NK-92 treated with Interleukin-12 subunit alpha and Interleukin-12 subunit beta, amount 100 ng/mL, for 24 hours (cell line): ENCODE results near the gene FAM43A.
A peak's percentile ranks its signal among the peaks of the same experiment; 100 is the strongest.

Source experiments
- DNase-seq: peaks from one replicate; lab custom pipeline; 2025; lab: John Stamatoyannopoulos, UW

Gene FAM43A, protein sequence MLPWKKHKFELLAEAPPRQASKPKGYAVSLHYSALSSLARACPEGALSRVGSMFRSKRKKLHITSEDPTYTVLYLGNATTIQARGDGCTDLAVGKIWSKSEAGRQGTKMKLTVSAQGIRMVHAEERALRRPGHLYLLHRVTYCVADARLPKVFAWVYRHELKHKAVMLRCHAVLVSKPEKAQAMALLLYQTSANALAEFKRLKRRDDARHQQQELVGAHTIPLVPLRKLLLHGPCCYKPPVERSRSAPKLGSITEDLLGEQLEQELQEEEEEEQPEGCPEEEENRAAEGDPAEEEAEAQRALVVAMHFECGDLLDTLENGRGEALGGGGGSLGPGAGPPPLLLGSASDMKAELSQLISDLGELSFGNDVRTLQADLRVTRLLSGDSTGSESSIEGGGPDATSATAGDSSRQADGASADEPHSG

DNA sequence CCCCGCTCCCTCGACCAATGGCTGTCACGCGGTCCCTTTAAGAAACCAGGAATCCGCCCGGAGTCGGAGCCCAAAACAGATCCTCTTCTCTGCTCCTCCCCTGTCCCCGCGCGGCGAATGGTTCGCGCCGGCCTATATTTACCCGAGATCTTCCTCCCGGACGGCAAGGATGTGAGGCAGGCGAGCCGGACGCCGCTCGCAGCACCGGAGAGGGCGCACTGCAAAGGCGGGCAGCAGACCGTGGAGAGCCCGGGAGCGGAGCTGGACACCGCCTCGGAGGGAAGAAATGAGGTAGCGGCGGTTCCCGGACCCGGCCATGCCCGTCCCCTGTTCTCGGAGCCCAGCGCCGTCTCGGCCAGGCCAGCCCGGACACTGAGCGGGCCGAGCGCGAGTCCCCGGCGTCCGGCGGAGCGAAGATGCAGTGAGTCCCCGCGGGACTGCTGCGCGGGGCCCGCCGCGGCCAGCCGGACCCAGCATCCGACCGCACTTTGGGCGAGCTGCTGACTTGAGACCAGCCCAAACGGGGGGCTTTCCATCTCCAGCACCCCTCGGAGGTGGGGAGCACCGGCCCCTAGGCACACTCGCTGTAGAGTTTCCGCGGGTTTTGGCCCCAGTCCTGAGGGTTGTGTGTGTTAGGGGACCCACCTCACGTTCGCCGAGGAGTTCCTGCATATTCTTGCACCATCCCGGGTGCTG lies at the start of gene FAM43A:
Gene FAM43A, plus strand, starts transcription at position 166 of the 696 bp plus-strand sequence. CDS start 944 bp downstream, outside the sequence.
- no peak for DNase-seq

DNA sequence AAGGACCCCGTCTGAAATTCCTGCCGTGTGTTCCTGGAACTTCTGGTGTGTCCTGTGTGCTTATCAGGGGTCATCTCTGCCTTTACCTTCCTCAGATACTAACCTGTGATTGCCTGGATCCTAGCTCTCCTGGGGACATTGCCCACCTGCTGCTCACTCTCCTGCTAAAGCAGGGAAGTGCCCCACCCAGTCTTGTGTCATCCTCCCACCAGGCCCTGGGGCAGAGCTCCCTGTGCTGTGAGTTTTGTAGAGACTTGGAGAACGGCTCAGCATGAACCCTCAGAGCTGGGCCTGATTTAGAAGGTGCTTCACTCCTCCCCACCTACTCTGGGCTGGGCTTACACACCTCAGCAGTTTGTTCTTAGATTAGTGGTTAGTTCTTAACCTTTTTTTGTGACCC lies 48.6 kb upstream of the FAM43A start:
- DNase-seq: no peak

DNA sequence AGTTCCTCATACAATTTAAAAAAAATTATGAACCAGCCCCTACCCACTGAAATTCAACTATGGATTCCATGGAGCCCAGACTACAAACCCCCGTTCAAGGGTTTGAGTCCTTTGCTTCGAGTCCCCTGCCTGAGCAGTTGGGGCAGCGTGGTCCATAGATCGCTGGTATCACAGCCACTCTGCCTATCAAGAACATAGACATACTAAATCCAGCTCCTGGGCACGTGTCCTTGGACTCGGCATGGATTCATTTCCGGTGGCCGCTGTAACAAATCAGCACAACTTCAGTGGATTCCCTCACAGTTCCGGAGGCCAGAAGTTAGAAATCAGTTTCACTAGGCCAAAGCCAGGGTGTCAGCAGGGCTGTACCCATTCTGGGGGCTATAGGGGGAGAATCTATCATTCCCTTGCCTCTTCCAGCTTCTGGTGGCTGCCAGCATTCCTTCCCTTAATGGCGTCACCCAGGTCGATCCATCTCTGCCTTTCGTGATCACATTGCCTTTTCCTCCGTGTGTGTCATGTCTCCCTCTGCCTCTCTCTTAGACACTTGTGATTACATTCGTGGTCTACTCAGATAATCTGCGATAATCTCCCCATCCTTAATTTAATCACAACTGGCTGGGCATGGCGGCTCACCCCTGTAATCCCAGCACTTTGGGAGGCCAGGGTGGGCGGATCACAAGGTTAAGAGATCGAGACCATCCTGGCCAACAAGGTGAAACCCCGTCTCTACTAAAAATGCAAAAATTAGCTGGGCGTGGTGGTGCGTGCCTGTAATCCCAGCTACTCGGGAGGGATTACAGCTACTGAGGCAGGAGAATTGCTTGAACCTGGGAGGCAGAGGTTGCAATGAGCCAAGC lies 47.9 kb upstream of the FAM43A start:
- DNase-seq: no peak

DNA sequence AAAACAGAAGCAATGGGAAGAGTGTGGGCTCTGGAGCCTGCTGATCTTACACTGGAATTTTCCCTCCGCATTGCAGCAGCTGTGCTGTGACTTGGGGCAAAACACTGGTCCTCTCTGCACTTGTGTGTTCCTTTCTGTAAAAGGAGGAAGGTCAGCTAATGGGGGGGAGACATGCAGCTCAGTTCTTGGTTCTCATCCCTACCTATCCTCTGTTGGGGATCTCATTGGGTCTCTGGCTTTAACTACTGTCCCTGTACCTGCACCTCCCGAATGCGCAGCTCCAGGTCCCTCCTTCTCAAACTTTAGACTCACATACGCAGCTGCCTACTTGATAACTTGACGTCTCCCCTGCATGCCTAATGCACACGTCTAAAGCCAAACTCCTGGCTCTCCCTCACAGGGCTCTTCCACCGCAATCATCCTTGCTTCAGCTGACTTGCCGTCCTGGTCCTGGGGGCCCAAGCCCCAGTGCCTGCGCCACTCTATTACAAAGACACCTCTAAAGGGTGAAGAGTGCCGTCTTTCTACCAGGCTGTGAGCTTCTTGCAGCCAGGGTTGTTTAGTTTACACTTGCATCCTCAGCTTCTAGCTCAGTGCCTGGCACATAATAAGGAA lies 46.6 kb upstream of the FAM43A start:
- DNase-seq: no peak

DNA sequence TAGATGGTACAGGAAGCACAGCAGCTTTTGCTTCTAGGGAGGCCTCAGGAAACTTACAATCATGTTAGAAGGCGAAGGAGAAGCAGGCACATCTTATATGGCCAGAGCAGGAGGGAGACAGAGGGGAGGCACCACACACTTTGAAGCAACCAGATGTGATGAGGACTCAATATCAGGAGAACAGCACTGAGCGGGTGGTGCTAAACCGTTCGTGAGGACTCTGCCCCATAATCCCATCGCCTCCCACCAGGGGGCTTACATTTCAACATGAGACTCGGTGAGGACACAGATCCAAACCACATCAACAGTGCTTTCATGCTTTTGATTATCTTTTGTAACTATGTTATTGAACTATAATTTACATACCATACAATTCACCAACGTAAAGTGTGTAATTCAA lies 44.9 kb upstream of the FAM43A start:
- no peak for DNase-seq

DNA sequence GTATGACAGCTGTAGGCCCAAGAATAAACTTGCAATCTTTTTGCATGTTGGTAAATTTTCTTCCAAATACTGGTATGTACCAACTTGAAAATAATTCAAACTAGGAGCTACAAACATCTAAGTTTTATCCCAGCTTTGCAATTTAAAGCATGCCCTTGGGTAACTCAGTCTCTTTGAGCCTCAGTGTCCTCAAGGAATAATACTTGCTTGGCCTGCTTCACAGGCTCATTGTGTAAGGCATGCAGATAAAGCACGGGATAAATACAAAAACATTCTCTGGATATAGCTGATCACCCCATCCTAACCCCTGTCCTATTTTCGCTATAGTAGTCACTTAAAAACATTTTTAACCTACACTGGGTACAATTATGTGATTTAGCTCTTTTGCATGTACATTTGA lies 42.9 kb upstream of the FAM43A start:
- no peak for DNase-seq

DNA sequence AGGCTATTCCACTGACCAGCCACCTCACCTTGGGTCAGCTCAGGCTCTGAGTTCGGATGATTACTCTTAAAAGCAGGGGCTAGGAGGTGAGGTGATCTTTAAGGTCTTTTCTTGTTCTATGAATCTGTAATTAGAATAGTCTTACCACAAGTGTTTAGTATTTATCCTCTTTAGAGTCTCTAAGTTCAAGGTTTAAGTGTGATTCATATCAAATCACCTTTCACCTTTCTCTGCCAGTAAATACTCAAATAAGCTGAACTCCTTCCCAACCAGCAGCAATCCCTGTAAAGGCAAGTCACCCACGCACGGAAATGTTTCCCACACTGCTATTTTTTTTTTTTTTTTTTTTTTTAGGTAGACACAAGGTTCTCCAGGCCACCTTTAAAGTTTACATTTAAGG lies 37.9 kb upstream of the FAM43A start:
- DNase-seq: no peak

DNA sequence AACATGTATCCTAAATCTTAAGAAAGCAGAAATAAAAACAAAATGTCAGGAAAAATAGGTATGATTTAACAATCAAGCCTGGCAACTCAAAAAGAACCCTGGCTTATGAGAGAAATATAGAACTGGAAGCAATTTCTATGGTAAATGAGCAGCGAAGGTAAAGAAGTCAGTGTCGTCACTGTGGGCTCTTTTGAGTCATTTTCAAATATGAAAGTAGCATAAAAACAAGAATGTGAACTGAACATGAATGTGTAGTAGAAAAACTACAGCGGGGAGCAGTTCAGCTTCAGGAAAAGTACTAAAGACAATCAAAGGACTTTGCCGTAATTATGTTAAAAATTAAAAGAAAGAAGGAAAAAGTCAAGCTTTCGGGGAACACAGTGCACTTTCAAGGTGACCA lies 31.2 kb upstream of the FAM43A start:
- no peak for DNase-seq

DNA sequence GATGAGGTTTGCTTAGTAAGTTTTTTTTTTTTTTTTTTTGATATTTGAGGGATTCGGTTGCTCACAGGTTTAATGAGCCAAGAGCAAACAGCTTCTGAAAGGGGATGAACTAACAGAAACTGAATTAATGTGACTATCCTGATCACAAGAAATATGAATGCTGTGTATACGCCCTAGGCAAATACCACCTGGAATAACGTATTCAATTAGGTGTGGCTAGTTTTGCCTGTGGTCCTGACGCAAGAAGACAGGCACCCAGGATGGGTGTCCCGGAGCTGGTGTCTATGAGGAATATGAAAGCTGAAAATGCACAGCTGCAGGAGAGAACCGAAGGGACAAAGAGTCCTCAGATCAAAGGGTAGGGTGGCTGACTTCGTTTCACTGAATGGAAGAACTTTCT lies 28.2 kb upstream of the FAM43A start:
- no peak for DNase-seq

DNA sequence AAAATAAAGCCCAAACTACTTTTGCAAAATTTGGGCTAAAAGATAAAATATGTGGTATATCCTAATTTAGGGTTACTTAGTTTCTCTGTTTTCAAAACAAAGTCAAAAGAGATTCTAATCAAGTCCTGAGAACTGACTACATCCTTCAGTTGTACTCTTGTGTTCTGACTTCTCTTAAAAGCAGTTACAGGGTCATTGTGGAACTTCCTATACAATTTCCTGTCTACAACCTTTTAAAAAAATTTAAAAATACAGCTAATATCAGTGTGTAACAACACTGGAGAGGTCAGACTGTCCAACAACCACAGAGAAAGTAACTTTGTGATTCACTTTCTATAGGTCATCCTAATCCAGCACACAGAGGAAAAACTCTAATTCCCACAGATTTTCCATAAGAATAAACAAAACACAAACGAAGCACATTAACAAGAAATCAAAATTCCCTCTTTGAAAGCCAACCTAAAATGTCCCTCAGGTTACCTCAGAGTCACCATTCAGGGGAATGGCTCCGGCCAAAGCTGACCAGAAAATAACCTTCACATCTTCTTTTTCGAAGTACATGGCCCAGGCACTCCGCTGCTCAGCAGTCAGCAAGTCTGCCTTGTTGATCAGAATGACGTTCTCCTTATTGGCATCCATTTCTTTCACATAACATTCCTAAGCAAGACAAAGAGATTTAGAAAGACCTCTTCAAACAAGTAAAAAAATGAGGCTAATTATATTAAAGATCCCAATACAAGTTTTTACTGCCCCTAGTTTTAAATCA lies 27.0 kb upstream of the FAM43A start:
- DNase-seq: no peak

DNA sequence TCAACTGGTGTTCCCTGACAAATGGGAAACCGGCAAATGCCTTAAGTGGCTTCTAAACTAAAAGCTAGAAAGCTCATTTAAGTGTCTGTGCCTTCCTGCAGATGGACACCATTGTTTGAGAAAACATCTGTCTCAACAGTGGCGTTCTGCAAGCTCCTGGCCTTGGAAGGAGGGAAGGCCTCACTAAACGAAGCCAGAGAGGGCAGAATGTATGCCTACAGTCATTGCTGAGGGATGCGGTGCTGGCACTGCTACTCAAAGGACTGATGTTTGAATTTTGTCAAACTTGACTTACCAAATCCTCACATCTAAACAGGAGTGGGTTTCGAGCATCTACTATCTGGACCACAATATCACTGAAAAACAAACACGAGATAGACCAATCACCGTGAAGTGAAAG lies 25.9 kb upstream of the FAM43A start:
- DNase-seq: no peak

DNA sequence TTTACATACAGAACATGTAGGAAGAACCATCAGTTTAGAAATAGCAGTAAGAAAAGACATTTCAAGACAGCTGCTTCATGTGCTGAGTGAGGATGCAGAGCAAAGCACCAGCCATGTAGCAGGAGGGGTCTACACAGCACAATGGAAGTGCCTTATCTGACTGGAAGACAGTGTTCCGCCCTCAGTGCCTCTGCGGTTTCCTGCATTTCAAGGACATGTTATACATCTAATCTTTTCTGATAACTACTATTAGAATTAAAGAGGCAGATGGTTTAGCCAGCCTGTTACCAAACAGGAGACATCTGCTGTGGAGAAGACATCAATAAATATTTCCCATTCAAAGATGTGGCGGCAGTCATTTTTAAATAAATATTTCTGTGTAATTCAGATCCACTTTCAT lies 24.3 kb upstream of the FAM43A start:
- DNase-seq: no peak

DNA sequence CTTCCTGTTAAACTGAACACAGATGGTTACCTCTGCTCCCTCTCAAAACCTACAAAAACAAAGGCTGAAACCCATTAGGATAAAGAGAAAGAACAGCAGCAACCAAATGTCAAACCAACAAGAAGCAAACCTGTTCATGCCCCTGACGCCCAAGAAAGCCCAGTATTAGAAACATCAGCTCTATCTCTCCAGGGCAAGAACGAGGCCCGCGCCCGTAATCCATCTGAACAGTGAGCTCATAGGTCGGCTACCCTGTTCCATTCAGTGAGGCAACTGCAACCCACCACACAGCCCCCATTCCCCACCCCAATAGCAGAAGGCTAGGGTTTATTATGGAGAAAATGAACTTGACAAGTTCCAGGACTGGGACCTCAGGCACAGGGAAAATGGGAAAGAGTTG lies 23.7 kb upstream of the FAM43A start:
- DNase-seq: no peak

DNA sequence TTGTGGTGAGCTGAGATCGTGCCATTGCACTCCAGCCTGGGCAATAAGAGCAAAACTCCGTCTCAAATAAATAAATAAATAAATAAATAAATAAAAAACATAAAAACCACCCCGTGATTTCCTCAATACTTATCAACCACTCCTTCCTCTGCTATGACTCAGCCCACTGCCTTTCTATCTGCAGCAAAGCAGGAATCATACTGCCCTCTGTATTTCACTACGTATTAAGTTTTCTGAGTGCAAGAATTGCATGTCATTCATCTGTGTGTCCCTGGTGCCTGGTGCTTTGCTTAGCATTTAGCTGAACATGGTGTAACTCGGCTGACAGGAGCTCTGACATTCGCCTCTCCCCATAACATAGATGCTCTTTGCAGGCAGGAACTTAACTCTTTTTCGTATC lies 20.8 kb upstream of the FAM43A start:
- DNase-seq: no peak

DNA sequence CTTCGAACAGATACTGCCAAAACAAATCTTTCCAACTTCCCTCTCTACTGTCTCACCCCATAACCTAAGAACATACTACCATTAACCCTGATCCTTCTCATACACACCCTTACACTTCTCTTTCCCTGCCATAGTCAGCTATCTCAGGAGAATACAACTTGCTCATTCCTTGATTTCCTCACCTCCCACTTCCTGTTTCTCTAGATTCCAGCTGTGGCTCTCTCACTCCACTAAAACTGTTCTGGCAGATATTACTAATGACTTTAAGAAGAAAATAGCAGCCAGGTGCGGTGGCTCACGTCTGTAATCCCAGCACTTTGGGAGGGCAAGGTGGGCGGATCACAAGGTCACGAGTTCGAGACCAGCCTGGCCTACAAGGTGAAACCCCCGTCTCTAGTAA lies 18.3 kb upstream of the FAM43A start:
- DNase-seq: no peak

DNA sequence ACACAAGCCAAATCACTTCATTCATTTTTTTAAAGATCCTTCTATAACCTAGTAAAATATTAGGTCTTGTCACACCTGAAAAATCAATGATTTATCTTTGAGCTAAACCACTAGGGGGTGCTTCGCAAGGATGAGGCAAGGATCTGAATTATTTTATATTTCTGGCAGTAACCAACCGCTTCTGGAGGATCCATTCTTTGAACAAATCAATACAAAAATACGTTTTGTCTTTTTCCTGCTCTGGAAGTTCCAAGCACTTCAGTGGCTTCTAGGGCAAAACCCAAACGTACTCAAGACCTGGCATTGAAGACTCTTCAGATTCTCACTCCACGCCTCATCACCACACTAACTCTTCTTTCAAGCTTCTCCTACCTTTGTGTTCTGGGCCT lies 14.2 kb upstream of the FAM43A start:
- DNase-seq: no peak

DNA sequence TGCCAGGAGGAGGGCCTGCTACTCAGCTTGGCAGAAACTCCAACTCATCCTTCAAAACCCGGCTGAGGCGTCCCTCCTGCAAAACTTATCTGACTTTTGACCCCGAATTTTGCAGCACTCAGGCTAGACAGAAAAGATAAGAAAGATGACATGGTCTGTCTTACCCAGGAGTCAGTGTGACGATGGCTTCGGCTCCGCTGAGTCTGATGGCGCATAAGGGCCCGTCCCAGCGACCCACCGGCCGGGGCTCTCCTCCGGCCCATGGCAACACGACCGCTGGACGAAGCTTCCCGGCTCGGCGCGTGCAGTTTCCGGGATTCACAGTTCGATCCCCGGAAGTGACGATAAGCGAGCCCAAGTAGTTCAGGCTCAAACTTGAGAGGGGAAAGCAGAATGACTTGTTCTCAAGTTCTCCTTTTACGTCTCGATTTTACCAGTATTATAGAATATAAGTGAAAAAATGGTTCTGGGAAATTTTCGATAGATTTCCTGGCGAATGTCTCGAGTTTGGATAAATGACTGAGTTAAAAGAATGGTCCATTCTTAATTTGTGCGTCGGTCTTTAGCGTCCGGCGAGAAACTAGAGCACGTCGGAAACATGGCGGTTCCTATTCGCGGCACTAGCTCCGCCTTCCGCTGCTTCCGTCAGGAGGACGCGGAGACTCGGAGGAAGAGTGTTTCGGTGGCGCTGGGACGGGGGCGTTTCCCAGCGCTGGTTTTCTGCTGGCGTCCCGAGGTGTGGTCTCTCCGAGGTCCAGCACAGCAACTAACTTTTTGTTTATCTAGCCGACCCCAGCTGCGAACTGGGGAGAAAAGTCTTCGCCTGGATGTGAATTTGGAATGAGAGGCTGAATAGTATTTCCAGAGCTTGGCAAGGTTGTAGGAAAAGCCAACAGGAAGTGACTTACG lies 13.5 kb upstream of the FAM43A start, which contains the start of gene LSG1:
Gene LSG1, minus strand, starts transcription at position 292 of the 909 bp plus-strand sequence. Its CDS starts 29 bp downstream, at position 263.
- DNase-seq: peak; percentile 85

DNA sequence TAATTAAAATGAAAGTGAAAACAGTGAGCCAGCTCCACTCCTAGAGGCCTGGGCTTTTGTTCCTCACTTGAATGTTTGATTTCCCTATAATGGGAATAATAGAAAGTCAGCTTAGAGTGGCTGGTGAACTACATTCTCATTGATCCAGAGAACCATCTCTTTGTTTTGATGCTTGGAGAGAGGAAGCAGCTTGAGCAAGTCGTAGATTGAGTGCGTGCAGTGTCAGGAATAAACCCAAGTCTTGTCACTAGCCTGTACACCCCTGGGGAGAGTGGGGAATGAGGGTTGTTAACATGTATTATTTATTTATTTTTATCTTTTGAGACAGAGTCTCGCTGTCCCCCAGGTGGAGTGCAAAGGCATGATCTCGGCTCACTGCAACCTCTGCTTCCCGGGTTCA lies 12.8 kb upstream of the FAM43A start:
- DNase-seq: no peak

DNA sequence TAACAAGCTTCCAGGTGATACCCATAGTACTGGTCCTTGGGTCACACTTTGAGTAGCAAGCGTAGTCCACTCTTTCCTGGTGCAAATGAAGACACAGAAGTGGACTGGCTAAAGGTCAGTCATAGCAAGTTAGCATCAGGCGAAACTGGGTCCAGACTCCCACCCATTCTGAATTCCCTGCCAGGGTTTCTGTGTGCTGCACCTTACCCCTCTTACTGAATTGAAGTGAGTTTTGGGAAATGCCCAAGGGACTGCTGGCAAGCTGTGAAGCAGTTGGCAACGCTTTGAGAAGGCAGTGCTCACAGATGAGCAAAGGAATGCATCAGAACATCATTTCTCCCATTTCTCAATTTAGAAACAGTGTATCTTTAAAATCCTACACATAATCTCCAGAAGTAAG lies 11.9 kb upstream of the FAM43A start:
- DNase-seq: no peak

DNA sequence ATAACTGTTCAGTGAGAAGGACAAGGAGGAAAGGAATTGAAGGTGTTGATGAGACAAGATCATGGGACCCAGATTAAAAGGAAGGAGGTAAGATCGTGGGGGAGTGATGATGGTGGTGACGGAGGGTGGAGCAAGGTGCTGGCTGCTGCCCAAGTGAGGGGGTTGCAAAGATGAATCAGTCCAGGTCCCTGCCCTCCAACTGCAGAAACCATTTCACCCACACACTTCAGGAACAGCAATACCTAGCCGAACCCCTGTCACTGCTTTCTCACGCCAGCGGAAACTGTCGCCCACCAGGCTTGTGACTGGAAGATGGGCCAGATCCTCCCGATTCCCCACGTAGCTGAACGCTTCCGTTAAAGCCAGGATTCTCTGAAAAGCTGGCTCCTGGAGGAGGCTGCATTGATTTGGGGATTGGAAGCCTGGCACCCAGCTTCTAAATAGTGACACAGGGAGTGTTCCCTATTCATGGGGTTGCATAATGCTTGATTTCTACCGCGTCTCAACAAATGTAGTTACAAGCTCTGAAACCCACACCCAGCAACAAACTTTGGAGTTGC lies 10.5 kb upstream of the FAM43A start:
- no peak for DNase-seq
